Posterior vena cava (tissue), 2 donors: ENCODE data around the gene ACSF2. TPM values are rescaled to one million over a fixed set of nuclear protein-coding genes. Genes with fewer than 3 reads are reported as not detected.

Experiments
- DNase-seq: peaks from one replicate; pipeline ENCODE4 v3.0.0-alpha.2; 2020; ENCODE audit warnings: low spot score
- intact Hi-C, 2 donors: fragments of 100-400 bp; cut with DNase I; formaldehyde crosslinking; loops; one replicate each; pipeline versions ENCODE4 v1.14.1 to v1.14.2; 2022 to 2023
- total RNA-seq, 2 donors: library from RNA; stranded (reverse); fragmentation: NEBNext Ultra II Directional; extraction: Animal tissue kit (Norgen Biotek cat#: 25700); gene quantifications; one replicate each; pipeline ENCODE4 v1.2.1, GENCODE V29; 2021
- donor health status: DM: yes; HTN: yes; CAD: no.
- donor health status: DM: yes; HTN: yes; CAD: no.

The ACSF2 gene
- total RNA-seq, 2 donors from 2014 or later, result 13.9 to 14.9 TPM

- no peak for DNase-seq
- intact Hi-C loops, result no loop called here
Observed at GRCh38 chr17:50508573-50509460, 82.8 kb downstream of the ACSF2 start.

GRCh38 chr17:50511058-50511457 is 85.0 kb downstream of the ACSF2 start:
- DNase-seq, result no peak
- intact Hi-C loops, result no loop called here

- DNase-seq, result no peak
- intact Hi-C loops, result no loop called here
Observed at GRCh38 chr17:50513495-50513894, 87.5 kb downstream of the ACSF2 start.

GRCh38 chr17:50514388-50514787 is 88.4 kb downstream of the ACSF2 start:
- intact Hi-C loops, result no loop called here
- no peak for DNase-seq

GRCh38 chr17:50514936-50515702 is 89.1 kb downstream of the ACSF2 start:
- intact Hi-C loops, result no loop called here
- no peak for DNase-seq

GRCh38 chr17:50517011-50517410 is 91.0 kb downstream of the ACSF2 start:
- intact Hi-C loops, result no loop called here
- DNase-seq, result no peak

- DNase-seq, result no peak
- intact Hi-C loops, result no loop called here
Observed at GRCh38 chr17:50517504-50518383, 91.7 kb downstream of the ACSF2 start.

- no peak for DNase-seq
- intact Hi-C loops, result no loop called here
Observed at GRCh38 chr17:50518384-50519023, 92.5 kb downstream of the ACSF2 start.

- intact Hi-C loops, result no loop called here
- DNase-seq, result no peak
Observed at GRCh38 chr17:50519141-50519834, 93.3 kb downstream of the ACSF2 start.

- DNase-seq, result no peak
- intact Hi-C loops, result no loop called here
Observed at GRCh38 chr17:50520483-50520882, 94.5 kb downstream of the ACSF2 start.

GRCh38 chr17:50521514-50521913 is 95.5 kb downstream of the ACSF2 start:
- no peak for DNase-seq
- intact Hi-C loops, result no loop called here

- intact Hi-C loops, result no loop called here
- DNase-seq, result no peak
Observed at GRCh38 chr17:50522766-50523165, 96.7 kb downstream of the ACSF2 start.

GRCh38 chr17:50523208-50523607 is 97.2 kb downstream of the ACSF2 start:
- intact Hi-C loops, result no loop called here
- DNase-seq, result no peak

Other genes with a start within 250 kb of the ACSF2 start
- 1,000 to 10,000 TPM in 1 of 2 donors, 100 to 1,000 TPM in 1; 456 to 1,821 TPM for gene COL1A1, start 224.6 kb upstream of the ACSF2 start, total RNA-seq
- gene TMEM92, start 151.8 kb upstream of the ACSF2 start, total RNA-seq, result under 1 TPM; 0.33 to 0.60 TPM
- gene XYLT2, start 80.1 kb upstream of the ACSF2 start, total RNA-seq, result 10 to 100 TPM; 18.1 to 21.9 TPM
- gene MRPL27, start 53.0 kb upstream of the ACSF2 start, total RNA-seq, result 10 to 100 TPM; 38.2 to 40.1 TPM
- gene EME1, start 53.0 kb upstream of the ACSF2 start, total RNA-seq, result 1 to 10 TPM in 1 of 2 donors, under 1 TPM in 1; 0.62 to 1.4 TPM
- 10 to 100 TPM; 66.1 to 93.6 TPM for gene LRRC59, start 28.7 kb upstream of the ACSF2 start, total RNA-seq
- under 1 TPM in 1 of 2 donors, not detected in 1; 0.46 TPM for gene CHAD, start 42.7 kb downstream of the ACSF2 start, total RNA-seq
- gene RSAD1, start 52.6 kb downstream of the ACSF2 start, total RNA-seq, result 10 to 100 TPM; 24.9 to 25.4 TPM
- under 1 TPM; 0.29 to 0.69 TPM for gene MYCBPAP, start 82.2 kb downstream of the ACSF2 start, total RNA-seq
- not detected for gene EPN3, start 106.5 kb downstream of the ACSF2 start, total RNA-seq
- gene SPATA20, start 121.0 kb downstream of the ACSF2 start, total RNA-seq, result 10 to 100 TPM; 30.1 to 53.4 TPM
- gene CACNA1G, start 134.5 kb downstream of the ACSF2 start, total RNA-seq, result 1 to 10 TPM; 1.1 to 4.4 TPM
- gene ABCC3, start 208.7 kb downstream of the ACSF2 start, total RNA-seq, result 10 to 100 TPM; 13.1 to 19.8 TPM